Muscle layer of colon (tissue), 2 donors: ENCODE measurements around the gene TRIM29.
"Not testable (repeated sequence)": the region's sequence is repeated elsewhere in the genome, so short reads cannot be mapped to it uniquely, and the experiment has no call there.

Experiments
- H3K27ac ChIP-seq: one replicate; pipeline ENCODE4 v1.7.0; 2013; ENCODE audit warnings: low read depth, mild to moderate bottlenecking, low read length, moderate library complexity
- H3K27me3 ChIP-seq, 2 donors: one replicate each; pipeline ENCODE4 v1.7.0; 2013; ENCODE audit warnings: low read length in 2 of 2, mild to moderate bottlenecking in 2 of 2; ENCODE audit not compliant: insufficient read depth in 2 of 2, control insufficient read depth in 1 of 2
- H3K36me3 ChIP-seq: one replicate; pipeline ENCODE4 v1.7.0; 2013; ENCODE audit warnings: mild to moderate bottlenecking, low read length; ENCODE audit not compliant: insufficient read depth
- H3K4me1 ChIP-seq: one replicate; pipeline ENCODE4 v1.7.0; 2013; ENCODE audit warnings: mild to moderate bottlenecking, low read length; ENCODE audit not compliant: insufficient read depth
- H3K4me3 ChIP-seq, 2 donors: one replicate each; pipeline ENCODE4 v1.7.0; 2013; ENCODE audit warnings: low read length in 2 of 2, low read depth in 1 of 2, mild to moderate bottlenecking in 1 of 2, moderate library complexity in 1 of 2
- H3K9ac ChIP-seq: one replicate; pipeline ENCODE4 v1.7.0; 2013; ENCODE audit warnings: low read length
- H3K9me3 ChIP-seq: one replicate; pipeline ENCODE4 v1.7.0; 2013; ENCODE audit warnings: mild to moderate bottlenecking, low read length
- donor health status: abdominal sarcoma.
- donor health status: Adenocarcinoma of cecum.

Gene TRIM29

DNA sequence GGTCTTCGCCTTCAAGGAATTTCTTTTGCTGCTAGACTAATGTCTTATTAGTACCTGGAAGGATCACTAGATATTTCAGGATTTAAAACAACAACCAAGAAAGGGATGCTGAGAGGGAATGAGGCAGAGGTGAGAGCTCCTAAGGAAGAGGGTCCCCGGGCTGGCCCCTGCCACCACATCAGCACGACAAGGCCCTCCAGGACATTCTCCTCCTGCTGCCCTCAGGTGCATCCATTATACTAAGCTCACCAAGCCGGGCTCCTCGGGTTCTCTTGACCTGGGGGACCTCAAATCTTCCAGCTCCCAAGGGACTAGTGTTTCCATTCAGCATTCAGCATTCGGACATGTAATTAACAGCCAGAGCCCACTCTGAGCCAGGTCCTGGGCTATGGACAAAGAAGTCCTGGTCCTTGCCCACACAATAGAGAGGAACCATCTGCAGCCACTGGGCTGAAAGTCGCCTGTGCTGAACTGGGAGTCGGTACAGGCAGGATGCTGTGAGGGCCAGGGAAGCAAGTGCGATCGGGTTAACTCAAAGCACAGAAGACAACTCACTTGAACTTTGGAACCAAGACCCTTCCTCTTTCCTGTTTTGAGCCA is 43.6 kb upstream of the TRIM29 start:
- Histone ChIP-seq H3K4me3 (no peak overlapping the region), H3K36me3 (no peaks in the 10 kb centered on the region), H3K9ac (no peak overlapping the region), H3K27me3 (no peaks in the 10 kb centered on the region), H3K27ac (no peak overlapping the region), H3K4me1 (peaks cover 45% of the 10 kb centered on the region), H3K9me3 (no peaks in the 10 kb centered on the region)

DNA sequence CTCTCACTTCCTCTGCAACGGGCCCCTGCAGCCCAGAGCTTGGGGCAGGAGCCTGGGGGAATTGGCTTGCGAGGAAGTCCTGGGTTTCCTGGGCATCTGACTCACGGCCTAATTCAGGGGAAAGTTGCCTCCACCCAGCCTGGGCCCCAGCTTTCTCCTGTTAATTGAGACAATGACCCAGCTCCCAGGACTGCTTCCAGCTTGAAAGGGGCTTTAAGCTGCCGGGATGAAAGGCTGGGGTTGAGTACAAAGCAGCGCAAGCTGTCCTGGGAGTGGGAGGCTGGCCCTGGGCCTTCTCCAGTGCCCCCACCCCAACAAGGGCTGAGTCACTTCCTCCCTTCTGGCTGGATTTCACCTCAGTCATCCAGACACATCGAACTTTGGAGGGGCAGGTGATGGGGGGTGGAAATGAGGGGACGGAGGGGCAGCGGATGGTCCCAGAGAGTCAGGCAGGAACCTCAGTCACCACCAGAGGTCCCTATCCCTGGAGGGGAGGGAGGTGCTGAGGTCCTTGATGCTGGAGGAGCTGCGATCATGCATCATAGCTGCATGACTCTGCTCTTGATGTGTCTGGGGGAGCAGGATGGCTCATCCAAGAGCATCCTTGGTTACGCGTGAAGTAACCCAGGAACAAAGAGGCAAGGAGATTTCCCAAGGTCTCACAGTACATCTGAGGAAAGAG is 42.8 kb upstream of the TRIM29 start:
- Histone ChIP-seq H3K4me3 (no peak overlapping the region), H3K9ac (no peak overlapping the region), H3K27ac (no peak overlapping the region), H3K9me3 (no peaks in the 10 kb centered on the region), H3K36me3 (no peaks in the 10 kb centered on the region), H3K4me1 (peaks cover 38% of the 10 kb centered on the region), H3K27me3 (no peaks in the 10 kb centered on the region)

DNA sequence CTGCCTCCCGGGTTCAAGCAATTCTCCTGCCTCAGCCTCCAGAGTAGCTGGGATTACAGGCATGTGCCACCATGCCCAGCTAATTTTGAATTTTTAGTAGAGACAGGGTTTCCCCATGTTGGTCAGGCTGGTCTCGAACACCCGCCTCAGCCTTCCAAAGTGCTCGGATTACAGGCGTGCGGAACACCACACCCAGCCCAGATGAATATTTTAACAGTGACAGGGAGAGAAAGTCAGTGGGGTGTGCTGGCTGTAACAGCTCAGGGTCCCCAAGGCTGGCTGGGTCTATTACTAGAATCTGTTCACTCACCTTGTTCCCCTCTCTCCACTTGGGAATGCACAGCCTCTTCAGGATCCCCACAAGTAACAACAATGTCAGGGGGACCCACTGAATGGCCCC is 42.1 kb upstream of the TRIM29 start:
- H3K27me3 ChIP-seq, H3K27ac ChIP-seq, H3K9ac ChIP-seq, H3K9me3 ChIP-seq, H3K4me3 ChIP-seq, H3K36me3 ChIP-seq: not testable (repeated sequence)
- H3K4me1 ChIP-seq: peaks cover 36% of the 10 kb centered on the region

DNA sequence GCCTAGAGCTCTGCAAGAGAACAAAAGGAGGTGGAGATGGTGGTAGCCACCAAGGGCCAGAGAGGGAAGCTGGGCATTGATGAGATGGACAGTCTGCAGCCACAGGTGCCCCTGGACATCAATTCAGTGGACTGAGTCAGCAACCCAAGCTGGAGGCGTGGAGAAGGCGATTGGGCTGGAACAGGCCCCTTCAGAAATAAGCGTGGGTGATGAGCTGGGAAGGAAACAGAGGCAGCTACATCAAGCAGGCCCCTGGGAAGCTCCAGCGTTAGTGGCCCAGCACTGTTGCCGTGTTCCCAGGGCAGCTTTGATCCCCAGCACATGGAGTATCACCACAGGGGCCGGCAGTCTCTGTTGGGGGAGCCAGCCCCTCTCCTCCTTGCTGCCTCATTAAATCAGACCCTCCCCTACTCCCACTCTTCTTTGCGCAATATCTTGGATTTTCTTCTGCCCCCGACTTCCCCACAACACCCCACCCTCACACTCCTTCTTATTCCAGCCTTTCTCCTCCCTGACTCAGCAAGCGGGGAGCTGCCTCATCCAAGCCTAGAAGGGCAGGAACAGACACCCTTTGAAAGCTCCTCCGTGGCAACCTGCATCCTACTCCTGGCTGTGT is 41.3 kb upstream of the TRIM29 start:
- H3K9ac ChIP-seq: no peak overlapping the region
- no peak overlapping the region for H3K27ac ChIP-seq
- no peak overlapping the region for H3K4me3 ChIP-seq
- H3K9me3 ChIP-seq: no peaks in the 10 kb centered on the region
- no peaks in the 10 kb centered on the region for H3K36me3 ChIP-seq
- H3K4me1 ChIP-seq: peaks cover 36% of the 10 kb centered on the region
- no peaks in the 10 kb centered on the region for H3K27me3 ChIP-seq

DNA sequence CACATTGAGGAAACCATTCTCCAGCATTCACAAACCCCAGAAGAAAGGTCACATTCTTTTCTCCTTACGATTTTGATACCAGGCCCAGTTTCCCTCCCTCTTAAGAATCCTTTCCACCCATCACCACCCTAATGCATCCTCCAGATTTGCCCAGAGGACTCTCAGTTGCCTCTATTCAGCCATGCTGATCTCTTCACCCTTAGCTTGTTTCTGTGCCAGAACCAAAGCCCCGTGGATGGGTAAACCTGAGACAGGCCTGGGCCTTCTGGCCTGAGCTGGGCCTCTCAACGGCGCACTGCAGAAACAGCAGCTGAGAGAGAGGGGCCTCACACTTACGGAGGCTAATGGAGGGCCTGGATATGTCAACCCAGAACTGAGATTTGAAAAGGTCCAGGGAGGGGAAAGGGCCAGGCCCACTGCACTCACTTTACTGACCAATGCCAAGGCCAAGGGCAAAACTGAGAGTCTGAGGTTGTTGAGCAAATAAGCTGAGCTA is 40.7 kb upstream of the TRIM29 start:
- Histone ChIP-seq H3K4me1 (peaks cover 32% of the 10 kb centered on the region), H3K27ac (no peak overlapping the region)

DNA sequence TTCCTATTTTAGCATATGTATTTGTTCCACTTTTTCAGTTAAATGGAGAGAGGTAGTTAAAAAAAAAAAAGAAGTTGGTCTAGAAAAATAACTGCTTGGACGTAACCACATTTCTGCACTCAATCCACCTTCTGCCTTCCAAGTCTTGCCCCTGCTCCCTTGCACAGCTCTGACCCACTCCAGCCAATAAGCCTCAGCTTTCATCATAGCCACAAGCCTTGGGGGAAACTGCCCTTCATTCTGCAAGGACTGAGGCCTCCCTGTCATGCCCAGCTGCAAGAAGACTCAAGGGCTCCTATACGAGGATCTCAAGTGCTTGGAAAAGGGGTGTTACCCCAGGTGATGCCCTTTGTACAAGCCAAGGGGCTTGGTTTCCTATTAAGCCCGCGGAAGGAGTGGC is 37.0 kb upstream of the TRIM29 start:
- Histone ChIP-seq H3K9me3 (no peaks in the 10 kb centered on the region), H3K9ac (no peak overlapping the region), H3K27me3 (no peaks in the 10 kb centered on the region), H3K36me3 (no peaks in the 10 kb centered on the region), H3K27ac (no peak overlapping the region), H3K4me1 (peaks cover 13% of the 10 kb centered on the region), H3K4me3 (no peak overlapping the region)

More for the DNA sequence above, 40.7 kb upstream of the TRIM29 start:
- Histone ChIP-seq H3K36me3 (no peaks in the 10 kb centered on the region), H3K9me3 (no peaks in the 10 kb centered on the region), H3K27me3 (no peaks in the 10 kb centered on the region), H3K4me3 (no peak overlapping the region), H3K9ac (no peak overlapping the region)

DNA sequence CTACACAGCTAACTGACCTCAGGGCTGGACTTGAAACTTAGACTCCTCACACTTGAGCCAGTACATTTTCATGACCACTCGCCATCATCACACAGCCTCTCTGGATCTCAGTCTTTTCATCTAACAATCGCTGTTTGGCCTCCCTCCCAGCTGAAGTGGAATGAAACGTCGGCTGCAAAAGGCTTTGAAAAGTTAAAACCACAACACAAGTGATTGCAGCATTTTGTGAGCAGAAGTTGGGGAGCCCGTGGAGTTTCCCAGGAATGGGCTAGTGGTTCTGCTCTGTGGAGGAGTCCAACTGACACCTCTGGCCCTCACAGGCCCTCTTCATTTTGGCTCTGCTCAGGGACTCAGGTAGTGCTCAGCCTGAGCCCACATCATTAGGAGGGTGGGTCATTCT is 35.9 kb upstream of the TRIM29 start:
- Histone ChIP-seq H3K27me3 (peaks cover 0 to under 1% of the 10 kb centered on the region in 2 donors), H3K9me3 (no peaks in the 10 kb centered on the region), H3K4me1 (peaks cover 7% of the 10 kb centered on the region), H3K27ac (no peak overlapping the region), H3K36me3 (no peaks in the 10 kb centered on the region), H3K9ac (no peak overlapping the region), H3K4me3 (no peak overlapping the region)

DNA sequence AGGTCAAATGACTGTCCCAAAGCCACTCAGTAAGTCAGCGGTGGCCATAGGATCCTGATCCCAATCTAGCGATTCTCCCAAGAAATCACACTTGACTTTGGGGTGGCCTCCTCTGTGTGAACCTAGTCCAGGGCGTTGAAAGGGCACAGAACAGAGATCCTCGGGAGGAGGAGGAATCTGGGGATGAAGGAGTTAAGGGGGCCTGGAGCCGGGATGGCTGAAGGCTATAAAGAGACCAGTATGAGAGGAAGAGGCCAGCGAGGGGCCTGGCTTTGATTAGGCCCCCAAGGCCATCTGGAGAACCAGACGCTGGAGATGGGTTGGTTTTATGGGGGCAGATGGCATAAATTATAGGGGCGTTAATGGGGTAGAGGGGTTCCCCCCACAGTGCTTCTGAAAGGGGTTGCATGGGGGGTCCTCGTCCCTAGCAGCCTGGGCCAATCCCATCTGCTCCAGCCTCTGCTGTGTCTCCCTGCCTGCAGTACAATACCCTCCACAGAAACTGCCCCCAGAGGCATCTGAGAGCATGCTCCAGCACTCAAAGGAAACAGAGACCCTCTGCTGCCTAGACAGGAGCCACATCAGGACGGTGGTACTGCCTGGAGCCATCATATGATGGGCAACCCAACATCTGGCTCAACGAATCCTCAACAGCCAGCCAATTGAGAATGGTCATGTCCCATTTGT is 35.2 kb upstream of the TRIM29 start:
- Histone ChIP-seq H3K27me3 (peaks cover 4 to 7% of the 10 kb centered on the region in 2 donors), H3K36me3 (no peaks in the 10 kb centered on the region), H3K9me3 (no peaks in the 10 kb centered on the region), H3K27ac (no peak overlapping the region), H3K4me1 (peaks cover 5% of the 10 kb centered on the region), H3K4me3 (no peak overlapping the region), H3K9ac (no peak overlapping the region)

DNA sequence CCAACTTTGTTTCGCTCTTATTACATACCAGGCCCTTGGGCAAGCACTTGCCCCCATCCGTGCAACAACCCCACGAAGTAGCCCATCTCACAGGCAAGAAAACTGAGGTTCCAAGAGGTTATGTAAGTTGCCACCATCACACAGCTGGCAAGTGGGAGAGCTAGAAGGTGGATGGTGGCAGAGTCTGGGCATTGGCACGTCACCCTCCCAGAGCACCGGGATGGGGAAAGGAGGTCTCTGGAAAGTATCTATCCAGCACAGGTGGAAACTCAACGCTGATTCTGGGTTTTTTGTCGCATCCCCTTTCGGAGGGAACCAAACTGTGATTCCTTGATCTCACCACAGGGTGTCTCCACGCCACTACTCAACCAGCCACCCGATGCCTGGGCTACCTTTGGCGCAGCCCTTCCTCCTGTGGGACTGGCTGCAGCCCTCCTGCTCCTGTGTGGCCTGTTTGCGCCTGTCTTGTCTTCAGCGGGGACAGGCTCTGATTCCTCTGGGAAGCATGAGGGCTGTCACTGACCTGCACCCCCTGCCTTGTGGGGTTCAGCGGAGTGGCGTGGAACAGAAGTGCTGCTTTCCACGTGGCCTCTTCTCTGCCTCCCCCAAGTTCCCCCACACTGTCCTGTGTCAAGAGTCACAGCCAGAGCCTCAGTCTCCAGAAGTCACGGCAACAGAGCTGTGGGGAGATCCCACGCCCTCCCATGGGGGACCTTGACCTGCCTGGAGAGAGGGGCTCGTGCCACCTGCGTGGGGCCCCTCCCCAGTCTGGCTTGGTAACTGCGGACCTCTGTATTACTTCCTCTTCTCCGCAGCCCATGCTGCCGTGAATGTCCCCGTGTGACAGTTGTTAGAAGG is 34.4 kb upstream of the TRIM29 start:
- no peak overlapping the region for H3K27ac ChIP-seq
- H3K4me3 ChIP-seq: no peak overlapping the region
- peaks cover 6% of the 10 kb centered on the region for H3K4me1 ChIP-seq
- no peak overlapping the region for H3K9ac ChIP-seq
- peaks cover 6 to 12% of the 10 kb centered on the region in 2 donors for H3K27me3 ChIP-seq
- H3K9me3 ChIP-seq: no peaks in the 10 kb centered on the region
- no peaks in the 10 kb centered on the region for H3K36me3 ChIP-seq

DNA sequence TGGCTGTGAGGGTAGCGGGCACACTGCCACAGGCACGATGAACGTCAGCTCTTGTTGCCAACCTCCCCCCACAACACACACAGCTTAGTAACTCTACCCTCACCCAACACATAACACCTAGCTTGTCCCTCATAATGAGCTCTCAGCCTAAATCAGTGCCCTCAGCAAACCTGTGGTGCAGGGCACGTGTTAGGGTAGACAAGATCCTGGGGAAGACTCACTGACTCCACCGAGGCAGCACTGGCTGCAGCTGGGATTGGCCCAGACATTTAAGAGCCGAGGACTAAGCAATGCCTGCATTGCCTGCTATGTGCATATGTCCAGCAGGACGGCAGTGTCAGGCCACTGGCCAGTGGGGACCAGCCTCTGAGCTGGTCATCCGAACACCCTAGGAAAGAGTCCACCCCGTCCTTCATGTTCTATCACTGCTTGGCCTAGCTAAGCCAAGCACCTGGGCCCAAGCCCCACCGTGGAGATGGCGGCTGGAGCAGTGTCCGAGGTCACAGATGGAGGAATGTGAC is 32.9 kb upstream of the TRIM29 start:
- no peaks in the 10 kb centered on the region for H3K36me3 ChIP-seq
- H3K27me3 ChIP-seq: peaks cover 6 to 12% of the 10 kb centered on the region in 2 donors
- no peak overlapping the region for H3K4me3 ChIP-seq
- no peak overlapping the region for H3K9ac ChIP-seq
- H3K9me3 ChIP-seq: no peaks in the 10 kb centered on the region
- H3K27ac ChIP-seq: no peak overlapping the region
- H3K4me1 ChIP-seq: peaks cover 6% of the 10 kb centered on the region
